GM10248 (cell line): ENCODE data around the gene ALDH3B1.
"Not testable (repeated sequence)": the region's sequence is repeated elsewhere in the genome, so short reads cannot be mapped to it uniquely, and the experiment has no call there.

Source experiments
- CTCF ChIA-PET: fragments of 300-600 bp; sonication (Branson Sonifier 250); formaldehyde crosslinking; extraction: SDS; loops from one replicate; lab custom pipeline; 2021; ENCODE audit warnings: antibody characterized with exemption; lab: Yijun Ruan, JAX
- POLR2A ChIA-PET: fragments of 350-650 bp; sonication (Branson Sonifier 250); formaldehyde crosslinking; extraction: SDS; loops from one replicate; lab custom pipeline; 2020; ENCODE audit warnings: antibody characterized with exemption; lab: Yijun Ruan, JAX
- DNase-seq: peaks from one replicate; pipeline ENCODE4 v3.0.0; 2012; ENCODE audit errors: extremely low spot score
- CTCF ChIP-seq: IDR thresholded peaks from 2 replicates; pipeline ENCODE4 v1.5.1; 2012; ENCODE audit warnings: mild to moderate bottlenecking, low read depth; ENCODE audit errors: extremely low read depth, missing control alignments, control extremely low read depth

The ALDH3B1 gene

DNA sequence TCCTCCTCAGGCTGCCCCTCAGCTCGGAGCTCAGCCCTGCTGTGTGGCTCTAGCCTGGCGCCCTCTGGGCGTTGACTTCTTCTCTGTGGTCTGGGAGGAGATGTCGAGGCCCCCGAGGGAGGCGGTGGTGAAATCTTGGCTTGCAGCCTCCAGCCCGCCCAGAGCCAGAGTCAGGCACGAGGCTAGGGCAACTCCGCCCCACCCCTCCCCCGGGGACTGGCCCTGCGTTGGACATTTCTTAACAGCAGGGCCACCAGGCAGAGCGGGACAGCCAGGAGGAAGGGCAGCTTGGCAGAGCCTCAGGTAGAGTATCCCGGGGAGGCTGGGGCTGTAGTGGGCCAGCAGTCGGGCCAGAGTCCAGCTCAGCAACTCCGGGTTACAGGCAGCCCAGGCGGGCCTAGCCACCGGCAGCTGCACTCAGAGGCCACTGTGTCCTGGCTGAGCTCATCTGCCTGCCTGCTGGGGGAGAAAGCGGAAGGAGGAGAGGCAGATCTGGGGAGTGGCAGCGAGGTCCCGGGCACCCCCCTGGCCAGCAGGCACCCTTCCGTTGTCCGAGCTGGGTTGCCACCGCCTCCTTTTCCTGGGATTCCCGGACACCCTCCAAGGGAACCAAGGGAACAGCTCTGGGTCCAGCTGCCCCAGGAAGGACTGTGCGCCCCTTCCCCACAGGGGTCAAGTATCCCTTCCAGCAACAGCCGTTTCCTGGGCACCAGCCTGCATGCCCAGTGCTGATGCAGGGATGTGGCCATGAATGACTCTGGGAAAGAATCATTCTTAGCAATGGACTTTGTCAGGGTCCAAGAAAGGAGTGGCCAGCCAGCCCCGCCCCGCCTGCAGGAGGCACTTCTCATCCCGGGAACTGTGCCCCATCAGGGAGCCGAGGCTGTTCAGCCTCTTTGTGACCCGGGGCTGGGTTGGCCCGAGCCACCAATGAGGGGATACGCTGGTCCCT lies at the start of gene ALDH3B1:
Gene ALDH3B1 (plus strand): TSS at position 238 of the 952 bp plus-strand sequence. CDS start 4,971 bp downstream, outside the sequence.
- CTCF ChIA-PET, result interaction anchor here (1.5 to 3.7 kb wide), 3 partner anchors 12 to 200 kb away, joined by 3 to 21 read pairs (median 4); no protein-coding TSS in a partner anchor
- no peak for TF ChIP-seq CTCF
- no peak for DNase-seq
- POLR2A ChIA-PET, result no interaction called here

- POLR2A ChIA-PET, result interaction anchor here (0.6 kb wide), 1 partner anchor 750 kb away, joined by 4 read pairs; no protein-coding TSS in a partner anchor
- DNase-seq, result not testable (repeated sequence)
- CTCF ChIA-PET, result interaction anchor here (1.3 kb wide), 1 partner anchor 8 kb away, joined by 6 read pairs; no protein-coding TSS in a partner anchor
Observed at GRCh38 chr11:67963217-67963616, 46.9 kb upstream of the ALDH3B1 start.

- POLR2A ChIA-PET, DNase-seq: not testable (repeated sequence)
- CTCF ChIA-PET, result interaction anchor here (1.3 kb wide), 1 partner anchor 8 kb away, joined by 6 read pairs; no protein-coding TSS in a partner anchor
Observed at GRCh38 chr11:67963879-67964278, 46.2 kb upstream of the ALDH3B1 start.

- DNase-seq, CTCF ChIA-PET, POLR2A ChIA-PET: not testable (repeated sequence)
Observed at GRCh38 chr11:67964746-67965145, 45.4 kb upstream of the ALDH3B1 start.

DNA sequence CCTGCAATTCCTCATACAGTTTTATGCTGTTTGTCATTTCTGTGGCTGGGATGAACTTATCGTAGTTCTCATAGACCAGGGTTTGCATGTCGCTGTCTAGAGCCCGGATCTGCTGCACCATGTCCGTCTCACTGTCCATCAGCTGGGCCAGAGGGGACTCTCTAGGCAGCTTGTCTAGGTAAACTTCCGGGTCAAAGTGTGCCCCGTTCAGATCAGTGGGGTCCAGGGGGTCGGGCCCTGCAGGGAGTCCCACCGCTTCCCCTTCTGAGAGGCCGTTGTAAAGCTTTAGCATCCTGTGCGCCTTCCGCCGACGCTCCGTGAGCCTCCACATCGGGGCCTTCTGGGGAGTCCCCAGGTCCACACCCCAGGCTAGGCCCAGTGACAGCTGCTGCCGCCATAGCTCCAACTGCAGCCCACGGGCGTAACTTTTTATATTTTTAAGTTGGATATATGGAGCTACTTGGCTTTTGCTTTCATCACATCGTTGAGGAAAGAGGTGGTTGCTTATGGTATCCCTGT lies 44.2 kb upstream of the ALDH3B1 start:
- CTCF ChIA-PET, result interaction anchor here (0.9 kb wide), 1 partner anchor 10 kb away, joined by 3 read pairs; no protein-coding TSS in a partner anchor
- POLR2A ChIA-PET, DNase-seq: not testable (repeated sequence)

GRCh38 chr11:67974746-67975145 lies 35.4 kb upstream of the ALDH3B1 start:
- POLR2A ChIA-PET, DNase-seq, CTCF ChIA-PET: not testable (repeated sequence)

DNA sequence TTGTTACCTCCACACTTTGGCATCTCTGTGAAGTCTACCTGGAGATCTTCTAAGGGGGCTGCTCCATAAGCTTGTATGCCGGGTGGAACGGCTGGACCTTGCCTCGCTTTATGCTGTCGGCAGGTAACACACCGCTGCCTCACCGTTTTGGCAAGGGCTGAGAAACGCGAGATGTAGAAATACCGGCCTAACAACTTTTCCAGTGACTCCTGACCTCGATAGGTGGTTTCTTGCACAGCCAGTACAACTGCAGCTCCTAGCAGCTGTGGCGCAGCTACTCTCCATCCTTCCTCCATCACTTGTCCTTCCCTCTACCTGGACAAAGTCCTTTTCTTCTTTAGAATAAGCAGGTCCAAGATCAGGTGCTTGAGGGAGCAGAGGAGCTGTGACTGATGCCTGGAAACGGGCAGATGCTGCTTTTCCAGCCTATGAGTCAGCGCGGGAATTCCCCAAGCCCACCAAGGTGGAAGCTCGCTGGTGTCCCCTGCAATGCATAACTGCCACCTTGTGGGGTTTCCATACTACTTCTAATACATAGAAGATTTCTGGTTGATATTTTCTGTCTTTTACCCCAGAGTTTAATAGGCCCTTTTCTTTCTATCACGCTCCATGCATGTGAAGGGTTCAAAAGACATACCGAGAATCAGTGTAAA lies 31.2 kb upstream of the ALDH3B1 start:
- POLR2A ChIA-PET, DNase-seq, CTCF ChIA-PET: not testable (repeated sequence)

- CTCF ChIA-PET, result interaction anchor here (1.1 kb wide), 1 partner anchor 11 kb away, joined by 3 read pairs; no protein-coding TSS in a partner anchor
- DNase-seq, POLR2A ChIA-PET: not testable (repeated sequence)
Observed at GRCh38 chr11:67981226-67981625, 28.9 kb upstream of the ALDH3B1 start.

DNA sequence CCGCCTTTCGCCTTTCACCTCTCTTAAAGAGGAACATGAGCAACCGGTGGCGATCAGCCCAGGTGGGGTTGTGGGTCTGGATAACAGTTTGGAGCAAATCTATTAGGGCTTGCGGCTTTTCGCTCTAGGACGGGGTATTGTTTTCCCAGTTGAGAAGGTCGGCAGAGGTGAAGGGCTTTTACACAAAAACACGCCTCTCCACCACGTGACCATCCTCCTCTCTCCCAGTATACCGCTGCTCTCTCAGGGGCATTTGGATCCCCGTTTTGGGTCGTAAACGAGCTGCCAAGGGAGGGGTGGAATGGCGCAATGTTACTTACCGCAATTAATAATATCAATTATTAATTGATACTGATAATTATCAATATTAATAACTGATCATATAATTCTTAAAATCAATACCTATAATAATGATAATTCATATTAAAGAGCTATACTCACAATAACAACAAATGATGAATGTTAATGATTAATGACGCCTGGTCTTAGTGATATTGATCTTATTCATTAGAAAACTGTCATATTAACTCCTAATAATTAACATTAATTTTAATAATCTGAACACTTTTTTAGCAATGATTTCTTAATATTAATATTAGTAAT lies 27.8 kb upstream of the ALDH3B1 start:
- DNase-seq, POLR2A ChIA-PET: not testable (repeated sequence)
- CTCF ChIA-PET, result interaction anchor here (1.1 kb wide), 1 partner anchor 10 kb away, joined by 3 read pairs; no protein-coding TSS in a partner anchor

GRCh38 chr11:67983951-67984350 lies 26.2 kb upstream of the ALDH3B1 start:
- ChIA-PET POLR2A (no interaction called here), CTCF (no interaction called here)
- no peak for DNase-seq
- TF ChIP-seq CTCF, result no peak

DNA sequence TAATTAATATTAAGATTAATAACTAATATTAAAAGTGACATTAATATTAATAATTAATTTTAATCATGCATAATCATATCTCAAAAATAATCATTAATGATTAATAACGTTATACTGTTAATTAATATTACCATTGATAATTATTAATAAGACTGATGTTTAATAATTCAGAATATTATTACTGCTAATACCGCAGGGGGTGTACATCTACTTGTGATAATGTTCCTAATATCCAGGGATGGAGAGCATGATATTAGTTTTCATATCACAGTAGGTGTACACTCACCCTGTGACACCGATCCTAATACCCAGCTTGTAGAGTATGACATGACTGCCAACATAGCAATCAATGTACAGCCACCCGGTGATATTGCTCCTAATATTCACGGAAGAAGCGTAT lies 24.8 kb upstream of the ALDH3B1 start:
- DNase-seq, CTCF ChIA-PET, POLR2A ChIA-PET: not testable (repeated sequence)

- CTCF ChIA-PET, POLR2A ChIA-PET: not testable (repeated sequence)
- peak; percentile 28 for DNase-seq
Observed at GRCh38 chr11:67990546-67991346, 19.4 kb upstream of the ALDH3B1 start.

DNA sequence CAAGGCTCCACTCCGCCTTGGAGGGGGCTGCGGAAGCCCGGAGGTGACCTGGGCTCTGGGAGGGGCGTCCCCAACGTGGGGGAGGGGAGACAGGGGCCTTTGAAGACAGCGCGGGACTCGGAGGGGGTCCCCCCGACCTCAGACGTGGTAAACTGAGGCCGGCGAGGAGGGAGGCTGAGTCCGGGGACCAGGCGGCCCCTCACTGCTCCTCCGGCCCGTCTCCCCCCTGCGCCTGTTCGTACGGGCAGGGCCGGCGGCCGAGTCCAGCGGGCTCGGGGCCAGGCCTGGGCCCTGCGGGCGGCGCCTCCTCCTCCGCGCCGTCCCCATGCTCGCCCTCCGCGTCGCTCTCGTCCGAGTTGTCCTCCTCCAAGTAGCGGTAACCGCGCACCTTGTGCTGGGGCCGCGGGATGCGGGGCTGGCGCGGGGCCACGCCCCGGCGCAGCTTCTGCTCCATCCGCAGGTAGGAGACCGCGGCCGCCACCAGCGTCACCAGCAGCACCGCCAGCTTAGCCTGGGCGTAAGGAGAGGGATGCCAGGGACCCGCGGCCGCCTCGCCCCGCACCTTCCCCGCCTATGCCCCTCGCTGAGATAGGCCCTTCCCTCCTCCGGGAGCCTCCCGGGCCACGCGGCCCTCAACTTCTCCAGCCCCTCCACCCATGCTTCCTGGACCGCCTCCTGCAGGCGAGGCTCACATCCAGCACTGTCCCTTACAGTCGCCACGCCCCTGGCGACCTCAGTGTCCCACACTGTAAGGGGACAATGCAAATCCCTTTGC lies 18.6 kb upstream of the ALDH3B1 start:
- CTCF ChIA-PET, DNase-seq, POLR2A ChIA-PET: not testable (repeated sequence)
